ENCODE data around the gene SALL4.

SALL4 gene

GRCh38 chr20:51734876-51735720, 67.2 kb downstream of the SALL4 start:
- no peak for DNase-seq

GRCh38 chr20:51733070-51733469, 69.3 kb downstream of the SALL4 start:
- DNase-seq = no peak

Data from stimulated activated CD4-positive, alpha-beta T cell treated with anti-CD3 and anti-CD28 coated beads, Interleukin-12 subunit alpha, Interleukin-12 subunit beta, amount 100 ng/mL, for 4 hours (primary cell).